Smooth muscle cell (in vitro differentiated cells): Measurements from ENCODE around the gene TAC3. TPM values are rescaled to one million over a fixed set of nuclear protein-coding genes. Genes with fewer than 3 reads are reported as not detected.

ENCODE experiments used
- DNase-seq: peaks from one replicate; lab custom pipeline; 2025; ENCODE audit not compliant: unreplicated experiment; lab: John Stamatoyannopoulos, UW
- H2AFZ ChIP-seq: fragments of 200-600 bp; sonication (generic); 2 replicates; pipeline ENCODE4 v1.6.0; 2016; ENCODE audit warnings: antibody characterized with exemption, low read depth, mild to moderate bottlenecking
- H3F3A ChIP-seq: fragments of 200-600 bp; sonication (generic); 2 replicates; pipeline ENCODE4 v1.6.0; 2017; ENCODE audit warnings: antibody characterized with exemption, low read depth
- H3K27ac ChIP-seq: fragments of 200-600 bp; sonication (generic); 2 replicates; pipeline ENCODE4 v1.5.1; 2016; ENCODE audit warnings: low read depth, mild to moderate bottlenecking
- H3K27me3 ChIP-seq: fragments of 200-600 bp; sonication (generic); 2 replicates; pipeline ENCODE4 v1.6.1; 2016; ENCODE audit warnings: low read depth, mild to moderate bottlenecking
- H3K36me3 ChIP-seq: fragments of 200-600 bp; sonication (generic); 2 replicates; pipeline ENCODE4 v1.5.1; 2016; ENCODE audit warnings: low read depth
- H3K4me1 ChIP-seq: fragments of 200-600 bp; sonication (generic); 2 replicates; pipeline ENCODE4 v1.5.1; 2016; ENCODE audit warnings: low read depth
- H3K4me2 ChIP-seq: fragments of 200-600 bp; sonication (generic); 2 replicates; pipeline ENCODE4 v1.6.0; 2016; ENCODE audit warnings: mild to moderate bottlenecking
- H3K4me3 ChIP-seq: fragments of 200-600 bp; sonication (generic); 2 replicates; pipeline ENCODE4 v1.5.1; 2016; ENCODE audit warnings: mild to moderate bottlenecking
- H3K79me2 ChIP-seq: fragments of 200-600 bp; sonication (generic); 2 replicates; pipeline ENCODE4 v1.6.0; 2016; ENCODE audit warnings: low read depth, mild to moderate bottlenecking
- H3K9ac ChIP-seq: fragments of 200-600 bp; sonication (generic); 2 replicates; pipeline ENCODE4 v1.6.0; 2016; ENCODE audit warnings: low read depth
- H3K9me3 ChIP-seq: fragments of 200-600 bp; sonication (generic); replicated peaks from 2 replicates; pipeline ENCODE4 v1.5.1; 2016; ENCODE audit warnings: low read depth
- H4K20me1 ChIP-seq: fragments of 200-600 bp; sonication (generic); 2 replicates; pipeline ENCODE4 v1.6.0; 2016; ENCODE audit warnings: low read depth
- WGBS: methylation state at CpG from one replicate; pipeline ENCODE4 v1.1.7; 2016; ENCODE audit warnings: low lambda C conversion rate; 5-methylcytosine and 5-hydroxymethylcytosine counted together
- polyA plus RNA-seq: library from polyadenylated mRNA; unstranded; fragments of >200 nt; fragmentation: Nextera tagmentation; extraction: Ambion mirVana; gene quantifications from 2 replicates; pipeline ENCODE4 v1.2.1, GENCODE V29; 2016
- total RNA-seq: library from RNA; depleted of rRNA; stranded (reverse); fragments of >200 nt; gene quantifications from 2 replicates; pipeline ENCODE4 v1.2.3, GENCODE V29; 2014
- TF ChIP-seq, protein P1 (sequence below): fragments of 200-600 bp; sonication (generic); IDR thresholded peaks from 2 replicates; pipeline ENCODE4 v1.5.1; 2017; ENCODE audit warnings: borderline replicate concordance, mild to moderate bottlenecking, antibody characterized with exemption; ENCODE audit not compliant: insufficient read depth, poor library complexity, severe bottlenecking

The TAC3 gene
- total and polyA plus RNA-seq, 2 experiments from 2014 or later = 1.7 to 6.3 TPM

- peaks cover 11% of the 10 kb centered on the region for H3F3A ChIP-seq
- peaks cover 26% of the 10 kb centered on the region for H3K79me2 ChIP-seq
- peaks cover 7% of the 10 kb centered on the region for H3K4me1 ChIP-seq
- H3K36me3 ChIP-seq = no peaks in the 10 kb centered on the region
- no peak for DNase-seq
- no peak overlapping the region for H3K27ac ChIP-seq
- H3K27me3 ChIP-seq = no peaks in the 10 kb centered on the region
- peak overlapping the region; percentile 47 for H2AFZ ChIP-seq
- H3K9ac ChIP-seq = no peak overlapping the region
- H3K9me3 ChIP-seq = no peaks in the 10 kb centered on the region
- H3K4me3 ChIP-seq = peak overlapping the region; percentile 36
- 86% methylated on average over 10 of the region's 10 CpGs for WGBS
- TF ChIP-seq, protein P1, sequence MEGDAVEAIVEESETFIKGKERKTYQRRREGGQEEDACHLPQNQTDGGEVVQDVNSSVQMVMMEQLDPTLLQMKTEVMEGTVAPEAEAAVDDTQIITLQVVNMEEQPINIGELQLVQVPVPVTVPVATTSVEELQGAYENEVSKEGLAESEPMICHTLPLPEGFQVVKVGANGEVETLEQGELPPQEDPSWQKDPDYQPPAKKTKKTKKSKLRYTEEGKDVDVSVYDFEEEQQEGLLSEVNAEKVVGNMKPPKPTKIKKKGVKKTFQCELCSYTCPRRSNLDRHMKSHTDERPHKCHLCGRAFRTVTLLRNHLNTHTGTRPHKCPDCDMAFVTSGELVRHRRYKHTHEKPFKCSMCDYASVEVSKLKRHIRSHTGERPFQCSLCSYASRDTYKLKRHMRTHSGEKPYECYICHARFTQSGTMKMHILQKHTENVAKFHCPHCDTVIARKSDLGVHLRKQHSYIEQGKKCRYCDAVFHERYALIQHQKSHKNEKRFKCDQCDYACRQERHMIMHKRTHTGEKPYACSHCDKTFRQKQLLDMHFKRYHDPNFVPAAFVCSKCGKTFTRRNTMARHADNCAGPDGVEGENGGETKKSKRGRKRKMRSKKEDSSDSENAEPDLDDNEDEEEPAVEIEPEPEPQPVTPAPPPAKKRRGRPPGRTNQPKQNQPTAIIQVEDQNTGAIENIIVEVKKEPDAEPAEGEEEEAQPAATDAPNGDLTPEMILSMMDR = no peak
- peaks cover 8% of the 10 kb centered on the region for H4K20me1 ChIP-seq
- H3K4me2 ChIP-seq = peak overlapping the region; percentile 74
Measured at GRCh38 chr12:57006809-57007475, 9.4 kb downstream of the TAC3 start.

DNA sequence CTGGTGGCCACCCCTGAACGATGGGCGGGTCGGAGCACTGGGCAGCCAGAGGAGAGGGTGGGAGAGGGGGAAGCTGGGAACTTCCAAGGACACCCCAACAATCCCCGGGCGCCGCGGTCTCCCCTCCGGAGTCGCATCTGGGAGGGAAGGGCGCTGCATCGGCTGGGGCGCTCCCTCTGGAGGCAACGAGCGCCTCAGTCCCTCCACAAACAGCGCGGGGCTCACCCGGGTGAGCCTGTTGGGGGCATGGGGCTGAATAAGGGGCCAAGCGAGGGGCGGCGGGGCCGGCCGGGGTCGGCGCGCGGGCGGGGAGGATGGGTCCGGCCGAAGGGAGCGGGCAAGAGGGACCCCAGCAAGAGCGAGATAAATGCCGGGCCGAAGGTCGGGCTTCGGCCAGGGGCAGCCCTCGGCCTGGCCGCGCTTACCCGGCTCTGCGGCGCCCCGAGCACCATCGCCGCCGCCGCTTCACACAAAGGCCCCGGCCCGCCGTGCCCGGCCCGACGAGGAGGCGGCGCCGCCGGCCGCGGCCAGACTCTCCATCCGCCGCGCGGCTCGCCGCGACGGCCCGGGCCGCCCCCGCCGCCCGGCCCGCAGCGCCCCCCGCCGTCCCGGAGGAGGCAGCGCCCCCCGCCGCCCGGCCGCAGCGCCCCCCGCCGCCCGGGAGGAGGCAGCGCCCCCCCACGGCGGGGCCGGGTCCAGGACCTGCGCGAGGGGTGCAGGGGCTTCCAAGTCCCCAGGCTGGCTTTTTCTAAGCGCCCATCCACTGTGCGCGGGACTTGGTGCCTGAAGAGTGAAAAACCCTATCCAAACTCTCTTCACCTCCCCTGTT is 10.1 kb downstream of the TAC3 start, which contains the start of gene ZBTB39:
ZBTB39 (minus strand) TSS at position 567 of the 829 bp plus-strand sequence. CDS start 1,629 bp downstream, outside the sequence.
- H3K27me3 ChIP-seq = no peaks in the 10 kb centered on the region
- no peaks in the 10 kb centered on the region for H3K36me3 ChIP-seq
- 1% methylated on average over 34 of the region's 94 CpGs for WGBS
- H3K9ac ChIP-seq = peak within 1 kb of the TSS; percentile 80
- TF ChIP-seq, protein P1 = peak; percentile 56
- H3K79me2 ChIP-seq = peaks cover 32% of the 10 kb centered on the region
- H3K4me3 ChIP-seq = peak within 1 kb of the TSS; percentile 88
- H3K4me1 ChIP-seq = peaks cover 7% of the 10 kb centered on the region
- H4K20me1 ChIP-seq = peaks cover 16% of the 10 kb centered on the region
- H3K27ac ChIP-seq = peak within 1 kb of the TSS; percentile 32
- H2AFZ ChIP-seq = peak within 1 kb of the TSS; percentile 47
- DNase-seq = peak; percentile 33
- H3K4me2 ChIP-seq = peak within 1 kb of the TSS; percentile 97
- H3F3A ChIP-seq = peaks cover 11% of the 10 kb centered on the region
- no peaks in the 10 kb centered on the region for H3K9me3 ChIP-seq

DNA sequence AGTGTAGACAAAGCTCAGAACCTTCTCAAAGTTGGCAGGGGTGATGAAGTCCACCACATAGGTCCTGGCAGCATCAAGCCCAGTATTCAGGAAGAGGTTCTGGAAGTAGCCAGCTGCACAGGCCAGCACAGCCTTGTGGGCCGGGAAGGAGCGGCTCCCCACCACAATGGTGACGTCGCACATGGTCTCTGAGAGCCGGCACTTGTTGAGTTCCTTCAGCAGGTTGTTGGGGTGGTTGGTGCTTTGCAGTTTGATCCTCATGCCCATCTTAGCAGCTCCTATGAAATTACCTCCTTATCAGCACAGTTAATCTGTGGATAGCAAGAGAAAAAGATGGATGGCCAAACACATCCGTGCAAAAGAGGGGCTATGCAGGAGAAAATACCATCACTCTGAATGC is 11.7 kb downstream of the TAC3 start:
- Histone ChIP-seq H2AFZ (no peak overlapping the region), H3K79me2 (peaks cover 47% of the 10 kb centered on the region), H3K9me3 (no peaks in the 10 kb centered on the region), H3K27ac (no peak overlapping the region), H3K9ac (no peak overlapping the region), H3F3A (peaks cover 7% of the 10 kb centered on the region), H4K20me1 (peaks cover 31% of the 10 kb centered on the region), H3K4me2 (no peak overlapping the region), H3K4me3 (peak overlapping the region; percentile 88), H3K36me3 (no peaks in the 10 kb centered on the region), H3K27me3 (no peaks in the 10 kb centered on the region), H3K4me1 (peaks cover 7% of the 10 kb centered on the region)
- no peak for DNase-seq
- TF ChIP-seq, protein P1 = no peak
- WGBS = 96% methylated on average over 6 of the region's 6 CpGs
